ENCODE results near the gene EDN2.

EDN2 gene

DNA sequence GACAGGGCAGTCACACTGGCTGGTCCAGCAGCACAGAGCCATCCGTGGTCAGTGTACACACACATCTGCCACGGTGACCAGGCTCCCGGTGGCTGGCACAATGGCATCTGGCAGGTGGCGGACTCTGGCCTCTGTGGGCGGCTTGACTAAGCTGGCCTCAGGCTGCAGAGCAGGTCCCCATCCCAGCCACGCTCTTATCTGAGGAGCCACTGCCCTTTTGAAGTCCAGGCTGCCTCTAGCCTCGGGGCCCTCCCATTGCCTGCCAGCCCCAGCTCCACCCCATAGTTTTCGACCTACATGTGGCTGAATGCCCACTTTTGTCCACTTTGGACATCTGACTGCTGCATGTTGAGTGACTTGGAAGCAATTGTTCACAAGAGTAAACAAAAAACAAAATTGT is 29.9 kb upstream of the EDN2 start:
- CTCF ChIA-PET, result interaction anchor here (0.9 to 7.9 kb wide), 8 partner anchors 10 to 660 kb away, joined by 3 to 77 read pairs (median 16); no protein-coding TSS in a partner anchor
- DNase-seq (ENCODE audit: extremely low spot score), result no peak
- TF ChIP-seq, protein P1, sequence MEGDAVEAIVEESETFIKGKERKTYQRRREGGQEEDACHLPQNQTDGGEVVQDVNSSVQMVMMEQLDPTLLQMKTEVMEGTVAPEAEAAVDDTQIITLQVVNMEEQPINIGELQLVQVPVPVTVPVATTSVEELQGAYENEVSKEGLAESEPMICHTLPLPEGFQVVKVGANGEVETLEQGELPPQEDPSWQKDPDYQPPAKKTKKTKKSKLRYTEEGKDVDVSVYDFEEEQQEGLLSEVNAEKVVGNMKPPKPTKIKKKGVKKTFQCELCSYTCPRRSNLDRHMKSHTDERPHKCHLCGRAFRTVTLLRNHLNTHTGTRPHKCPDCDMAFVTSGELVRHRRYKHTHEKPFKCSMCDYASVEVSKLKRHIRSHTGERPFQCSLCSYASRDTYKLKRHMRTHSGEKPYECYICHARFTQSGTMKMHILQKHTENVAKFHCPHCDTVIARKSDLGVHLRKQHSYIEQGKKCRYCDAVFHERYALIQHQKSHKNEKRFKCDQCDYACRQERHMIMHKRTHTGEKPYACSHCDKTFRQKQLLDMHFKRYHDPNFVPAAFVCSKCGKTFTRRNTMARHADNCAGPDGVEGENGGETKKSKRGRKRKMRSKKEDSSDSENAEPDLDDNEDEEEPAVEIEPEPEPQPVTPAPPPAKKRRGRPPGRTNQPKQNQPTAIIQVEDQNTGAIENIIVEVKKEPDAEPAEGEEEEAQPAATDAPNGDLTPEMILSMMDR (IDR thresholded peaks at IDR 0.05; ENCODE audit: control extremely low read depth, extremely low read depth, low read depth, missing control alignments), result no peak
- POLR2A ChIA-PET, result no interaction called here

DNA sequence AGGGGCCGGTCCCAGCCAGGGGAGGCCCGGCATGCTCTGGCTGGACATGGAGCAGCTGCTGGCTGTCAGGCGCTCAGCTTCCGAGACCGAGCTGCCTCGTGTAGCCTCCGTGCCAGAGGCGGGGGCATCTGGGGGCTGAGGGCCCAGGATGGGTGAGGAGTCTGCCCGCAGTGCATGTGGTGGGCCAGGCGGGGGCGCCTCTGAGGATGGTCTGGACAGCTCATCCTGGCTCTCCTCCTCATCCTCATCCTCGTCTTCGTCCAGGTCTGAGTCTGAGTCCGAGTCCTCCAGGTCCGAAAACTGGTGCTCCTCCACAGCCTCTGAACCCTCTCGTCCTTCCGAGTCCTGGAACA is 28.9 kb upstream of the EDN2 start:
- DNase-seq (ENCODE audit: extremely low spot score), result no peak
- ChIA-PET CTCF (interaction anchor here (1.1 to 7.9 kb wide), 4 partner anchors 14 to 660 kb away, joined by 5 to 77 read pairs (median 6); no protein-coding TSS in a partner anchor), POLR2A (no interaction called here)
- TF ChIP-seq, protein P1 (IDR thresholded peaks at IDR 0.05; ENCODE audit: control extremely low read depth, extremely low read depth, low read depth, missing control alignments), result peak; percentile 13

DNA sequence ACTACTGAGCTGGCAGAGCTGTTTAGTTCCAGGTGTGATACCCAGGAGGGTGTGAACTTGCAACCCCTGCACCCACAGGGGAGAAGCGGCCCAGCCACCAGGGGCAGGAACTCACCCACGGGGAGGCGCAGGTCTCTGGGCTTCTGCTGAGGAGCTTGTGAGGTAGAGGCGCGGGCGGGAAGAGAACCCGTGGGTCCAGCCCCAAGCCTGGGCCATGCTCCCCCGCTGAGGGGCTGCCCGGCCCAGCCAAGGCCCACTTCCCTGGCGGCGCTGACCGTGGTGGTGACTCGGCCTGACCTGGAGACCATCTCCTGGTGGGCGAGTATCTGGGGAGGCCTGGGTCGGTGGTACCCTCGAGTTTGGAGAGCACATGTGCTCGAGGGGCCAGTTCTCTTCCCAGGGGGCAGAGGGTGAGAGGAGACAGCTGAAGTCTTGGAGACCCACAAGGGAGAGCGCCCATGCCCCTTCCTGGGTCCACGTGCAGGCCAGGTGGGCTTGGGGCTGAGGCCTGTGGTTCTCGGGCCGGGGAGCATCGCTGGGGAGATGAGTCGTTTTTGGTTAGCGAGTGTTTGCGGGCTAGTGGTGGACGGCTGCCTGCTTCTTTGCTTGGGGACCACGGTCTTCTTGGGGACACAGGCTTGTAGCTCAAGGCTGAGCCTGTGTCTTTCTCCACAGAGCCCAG is 28.4 kb upstream of the EDN2 start:
- ChIA-PET POLR2A (no interaction called here), CTCF (interaction anchor here (1.1 to 7.9 kb wide), 3 partner anchors 14 to 661 kb away, joined by 5 to 77 read pairs (median 6); no protein-coding TSS in a partner anchor)
- TF ChIP-seq, protein P1 (IDR thresholded peaks at IDR 0.05; ENCODE audit: control extremely low read depth, extremely low read depth, low read depth, missing control alignments), result no peak
- DNase-seq (ENCODE audit: extremely low spot score), result no peak

- no peak for DNase-seq (ENCODE audit: extremely low spot score)
- ChIA-PET CTCF (interaction anchor here (1.0 kb wide), 1 partner anchor 11 kb away, joined by 3 read pairs; no protein-coding TSS in a partner anchor), POLR2A (no interaction called here)
- TF ChIP-seq, protein P1 (IDR thresholded peaks at IDR 0.05; ENCODE audit: control extremely low read depth, extremely low read depth, low read depth, missing control alignments), result no peak
These were observed 26.7 kb upstream of the EDN2 start for GRCh38 chr1:41511239-41511540.

- TF ChIP-seq, protein P1 (IDR thresholded peaks at IDR 0.05; ENCODE audit: control extremely low read depth, extremely low read depth, low read depth, missing control alignments), result no peak
- no peak for DNase-seq (ENCODE audit: extremely low spot score)
- ChIA-PET POLR2A (no interaction called here), CTCF (interaction anchor here (1.0 kb wide), 1 partner anchor 10 kb away, joined by 3 read pairs; no protein-coding TSS in a partner anchor)
These were observed 26.2 kb upstream of the EDN2 start for GRCh38 chr1:41510531-41511238.

DNA sequence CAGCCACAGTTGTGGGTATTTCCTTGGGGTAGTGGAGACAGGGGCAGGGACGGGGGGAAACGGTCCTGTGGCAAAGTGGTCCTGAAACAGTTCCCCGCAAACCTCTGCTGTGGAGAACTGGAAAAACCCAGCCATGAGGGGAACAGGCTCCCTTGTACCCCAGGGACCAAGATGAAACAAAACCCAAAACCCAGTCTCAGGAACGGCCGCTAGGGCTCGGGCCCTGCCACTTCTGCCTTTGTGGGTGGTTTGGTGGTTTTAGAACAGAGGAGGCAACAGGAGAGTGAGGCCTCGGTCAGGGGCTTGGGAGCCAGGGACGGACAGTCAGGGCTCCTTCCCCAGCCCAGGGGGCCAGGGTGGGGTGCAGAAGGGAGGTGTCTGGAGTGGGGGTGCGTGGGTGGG is 24.8 kb upstream of the EDN2 start:
- TF ChIP-seq, protein P1 (IDR thresholded peaks at IDR 0.05; ENCODE audit: control extremely low read depth, extremely low read depth, low read depth, missing control alignments), result no peak
- ChIA-PET POLR2A (no interaction called here), CTCF (interaction anchor here (1.4 to 2.9 kb wide), 2 partner anchors 11 to 17 kb away, joined by 6 to 24 read pairs; no protein-coding TSS in a partner anchor)
- no peak for DNase-seq (ENCODE audit: extremely low spot score)
